Endodermal cell (in vitro differentiated cells): ENCODE measurements around the gene HES3. TPM values are rescaled to one million over a fixed set of nuclear protein-coding genes. Genes with fewer than 3 reads are reported as not detected.

Source experiments
- DNase-seq: peaks from one replicate; pipeline ENCODE4 v3.0.0-alpha.2; 2017
- H3K27ac ChIP-seq: 2 replicates; pipeline ENCODE4 v1.5.1; 2013; ENCODE audit warnings: mild to moderate bottlenecking, low read depth, low read length, moderate library complexity
- H3K27me3 ChIP-seq: 2 replicates; pipeline ENCODE4 v1.6.1; 2013; ENCODE audit warnings: mild to moderate bottlenecking, low read length, moderate library complexity; ENCODE audit not compliant: insufficient read depth, control insufficient read depth, poor library complexity, severe bottlenecking
- H3K36me3 ChIP-seq: 2 replicates; pipeline ENCODE4 v1.7.0; 2013; ENCODE audit warnings: mild to moderate bottlenecking, low read length, moderate library complexity; ENCODE audit not compliant: control insufficient read depth, insufficient read depth
- H3K4me1 ChIP-seq: one replicate; pipeline ENCODE4 v1.7.0; 2013; ENCODE audit warnings: low read length; ENCODE audit not compliant: control insufficient read depth, insufficient read depth
- H3K4me3 ChIP-seq: 2 replicates; pipeline ENCODE4 v1.5.1; 2013; ENCODE audit warnings: mild to moderate bottlenecking, low read length, moderate library complexity
- H3K9ac ChIP-seq: 2 replicates; pipeline ENCODE4 v1.6.1; 2013; ENCODE audit warnings: mild to moderate bottlenecking, low read length, moderate library complexity; ENCODE audit not compliant: poor library complexity, severe bottlenecking; ENCODE audit errors: extremely low read depth
- H3K9me3 ChIP-seq: 2 replicates; pipeline ENCODE4 v1.6.1; 2013; ENCODE audit warnings: mild to moderate bottlenecking, low read length, moderate library complexity; ENCODE audit not compliant: control insufficient read depth
- H3K27ac Mint-ChIP-seq: 2 replicates; pipeline ENCODE4 v1.8.0; 2020; ENCODE audit warnings: mixed read lengths
- H3K27me3 Mint-ChIP-seq: 2 replicates; pipeline ENCODE4 v1.8.0; 2021; ENCODE audit warnings: mild to moderate bottlenecking, mixed read lengths; ENCODE audit not compliant: insufficient read depth
- H3K36me3 Mint-ChIP-seq: 2 replicates; pipeline ENCODE4 v1.8.0; 2020; ENCODE audit warnings: low read depth, mixed read lengths
- H3K4me1 Mint-ChIP-seq: 2 replicates; pipeline ENCODE4 v1.8.0; 2020; ENCODE audit warnings: mixed read lengths
- H3K4me3 Mint-ChIP-seq: 2 replicates; pipeline ENCODE4 v1.8.0; 2020; ENCODE audit warnings: mild to moderate bottlenecking, moderate library complexity, mixed read lengths
- H3K9me3 Mint-ChIP-seq: 2 replicates; pipeline ENCODE4 v1.8.0; 2020; ENCODE audit warnings: mild to moderate bottlenecking, mixed read lengths
- CTCF ChIP-seq: fragments of 200-600 bp; sonication (generic); conservative IDR thresholded peaks from 2 replicates; pipeline ENCODE4 v1.5.0; 2021; ENCODE audit warnings: antibody characterized with exemption, mild to moderate bottlenecking
- WGBS, 2 experiments: methylation state at CpG; one replicate each; pipeline versions ENCODE4 v1.1.5 to v1.1.7; 2013; ENCODE audit warnings: missing lambda C conversion rate in 2 of 2, mixed read lengths in 1 of 2; ENCODE audit not compliant: insufficient coverage in 1 of 2, insufficient read length in 1 of 2; 5-methylcytosine and 5-hydroxymethylcytosine counted together
- total RNA-seq, 2 donors: library from RNA; stranded (reverse); fragmentation: NEBNext Ultra II Directional in 1 of 2; extraction: Animal tissue kit (Norgen Biotek cat#: 25700) in 1 of 2; gene quantifications; 2 replicates in 1 of 2; 3 replicates in 1 of 2; pipeline ENCODE4 v1.2.1, GENCODE V29; 2021

HES3 gene
- total RNA-seq, 2 donors from 2014 or later: 2.7 TPM; not detected in 1

- peaks cover 46% of the 10 kb centered on the region for H3K27me3 Mint-ChIP-seq
- peak; percentile 11 for TF ChIP-seq CTCF
- no peak overlapping the region for H3K4me3 ChIP-seq
- no peaks in the 10 kb centered on the region for H3K4me1 ChIP-seq
- peaks cover 3% of the 10 kb centered on the region for H3K4me1 Mint-ChIP-seq
- H3K27me3 ChIP-seq: peaks cover 35% of the 10 kb centered on the region
- H3K36me3 Mint-ChIP-seq: no peaks in the 10 kb centered on the region
- no peaks in the 10 kb centered on the region for H3K9me3 Mint-ChIP-seq
- no peak overlapping the region for H3K27ac ChIP-seq
- H3K9me3 ChIP-seq: no peaks in the 10 kb centered on the region
- peak; percentile 91 for DNase-seq
- H3K4me3 Mint-ChIP-seq: peak overlapping the region; percentile 33
- H3K27ac Mint-ChIP-seq: no peak overlapping the region
- H3K9ac ChIP-seq: no peak overlapping the region
- 14 to 33% methylated on average over 10 to 41 of the region's 46 CpGs for WGBS, 2 experiments
- no peaks in the 10 kb centered on the region for H3K36me3 ChIP-seq
Observed at GRCh38 chr1:6259491-6260362, 15.7 kb downstream of the HES3 start.

- peaks cover 3% of the 10 kb centered on the region for H3K4me1 Mint-ChIP-seq
- no peak overlapping the region for H3K9ac ChIP-seq
- TF ChIP-seq CTCF: no peak
- 0% methylated on average over 13 to 61 of the region's 61 CpGs for WGBS, 2 experiments
- no peak overlapping the region for H3K27ac Mint-ChIP-seq
- no peaks in the 10 kb centered on the region for H3K4me1 ChIP-seq
- no peaks in the 10 kb centered on the region for H3K36me3 ChIP-seq
- H3K27me3 Mint-ChIP-seq: peaks cover 46% of the 10 kb centered on the region
- no peaks in the 10 kb centered on the region for H3K36me3 Mint-ChIP-seq
- H3K4me3 Mint-ChIP-seq: peak overlapping the region; percentile 33
- peaks cover 35% of the 10 kb centered on the region for H3K27me3 ChIP-seq
- H3K9me3 Mint-ChIP-seq: no peaks in the 10 kb centered on the region
- H3K27ac ChIP-seq: no peak overlapping the region
- no peak overlapping the region for H3K4me3 ChIP-seq
- DNase-seq: peak; percentile 70
- H3K9me3 ChIP-seq: no peaks in the 10 kb centered on the region
Observed at GRCh38 chr1:6260433-6260934, 16.5 kb downstream of the HES3 start.

- Histone ChIP-seq H3K4me3 (peak within 1 kb of the TSS; percentile 60), H3K36me3 (no peaks in the 10 kb centered on the region), H3K9me3 (no peaks in the 10 kb centered on the region), H3K4me1 (no peaks in the 10 kb centered on the region), H3K27ac (peak within 1 kb of the TSS; percentile 70), H3K9ac (no peak within 1 kb of the TSS), H3K27me3 (peaks cover 35% of the 10 kb centered on the region)
- DNase-seq: peak; percentile 80
- no peak within 1 kb of the TSS for H3K27ac Mint-ChIP-seq
- peaks cover 3% of the 10 kb centered on the region for H3K4me1 Mint-ChIP-seq
- H3K36me3 Mint-ChIP-seq: no peaks in the 10 kb centered on the region
- peak within 1 kb of the TSS; percentile 51 for H3K4me3 Mint-ChIP-seq
- no peaks in the 10 kb centered on the region for H3K9me3 Mint-ChIP-seq
- peaks cover 44% of the 10 kb centered on the region for H3K27me3 Mint-ChIP-seq
- TF ChIP-seq CTCF: no peak
- 2% methylated on average over 10 to 78 of the region's 78 CpGs for WGBS, 2 experiments
Observed at GRCh38 chr1:6260961-6261614, 17.1 kb downstream of the HES3 start, which contains the start of gene GPR153. GPR153 (minus strand) TSS chr1:6261098; CDS start chr1:6254905, 6,193 bp downstream.
